RWPE2 (cell line): ENCODE measurements around the gene OR10G2.
"Not testable (repeated sequence)": the region's sequence is repeated elsewhere in the genome, so short reads cannot be mapped to it uniquely, and the experiment has no call there.

Experiments
- ATAC-seq: fragments of 200-7000 bp; cut with Tn5 transposase; 3 replicates; pipeline ENCODE4 v1.9.1; 2021; ENCODE audit warnings: low read depth
- DNase-seq: peaks from one replicate; pipeline ENCODE4 v3.0.0-alpha.2; 2020; ENCODE audit warnings: low spot score
- H3K27ac ChIP-seq: fragments of 450-650 bp; 2 replicates; pipeline ENCODE4 v1.5.1; 2017; ENCODE audit warnings: mild to moderate bottlenecking; ENCODE audit not compliant: poor library complexity, severe bottlenecking
- H3K27me3 ChIP-seq: fragments of 250-450 bp; sonication (Bioruptor Pico); 2 replicates; pipeline ENCODE4 v1.5.1; 2021; ENCODE audit warnings: mild to moderate bottlenecking, moderate library complexity; ENCODE audit not compliant: insufficient read depth, poor library complexity, severe bottlenecking
- H3K36me3 ChIP-seq: fragments of 250-450 bp; sonication (Bioruptor Pico); 2 replicates; pipeline ENCODE4 v1.5.1; 2020; ENCODE audit warnings: low read depth, mild to moderate bottlenecking, moderate library complexity
- H3K4me1 ChIP-seq: fragments of 250-450 bp; sonication (Bioruptor Pico); 2 replicates; pipeline ENCODE4 v1.5.1; 2021; ENCODE audit warnings: mild to moderate bottlenecking, moderate library complexity; ENCODE audit not compliant: insufficient read depth, poor library complexity, severe bottlenecking
- H3K4me3 ChIP-seq: fragments of 250-450 bp; sonication (Bioruptor Pico); 2 replicates; pipeline ENCODE4 v1.5.1; 2021; ENCODE audit warnings: mild to moderate bottlenecking, moderate library complexity; ENCODE audit not compliant: severe bottlenecking
- H3K9me3 ChIP-seq: fragments of 250-450 bp; sonication (Bioruptor Pico); 2 replicates; pipeline ENCODE4 v1.5.1; 2021; ENCODE audit warnings: mild to moderate bottlenecking, moderate library complexity; ENCODE audit not compliant: severe bottlenecking
- TF ChIP-seq, protein P1 (sequence below): fragments of 450-650 bp; IDR thresholded peaks from one replicate; pipeline ENCODE4 v1.5.1; 2017; ENCODE audit warnings: mild to moderate bottlenecking, moderate library complexity; ENCODE audit not compliant: poor library complexity, severe bottlenecking

The OR10G2 gene

DNA sequence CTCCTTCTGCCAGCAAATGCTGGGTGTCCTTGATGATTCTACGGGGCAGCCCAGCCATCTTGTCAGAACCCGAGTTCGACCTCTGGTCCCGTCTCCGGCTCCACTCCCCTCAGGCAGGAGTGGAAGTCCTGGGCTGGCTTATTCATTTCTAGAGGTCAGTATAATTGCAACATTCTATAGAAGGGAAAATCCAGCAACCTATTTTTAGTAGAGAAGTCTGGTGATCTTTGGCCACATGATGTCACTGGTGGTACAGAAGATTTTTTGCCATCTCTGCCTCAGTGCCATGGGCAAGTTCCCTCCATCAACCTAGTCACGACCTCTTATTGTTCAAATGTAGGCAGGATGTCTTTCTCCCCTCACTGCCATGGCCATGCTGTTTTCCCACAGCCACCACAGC, 22.4 kb downstream of the OR10G2 start:
- H3K27ac ChIP-seq = no peak overlapping the region

GRCh38 chr14:21602181-21602580, 32.6 kb downstream of the OR10G2 start:
- DNase-seq, H3K9me3 ChIP-seq, ATAC-seq, H3K4me1 ChIP-seq, H3K4me3 ChIP-seq, H3K27ac ChIP-seq, H3K36me3 ChIP-seq: not testable (repeated sequence)
- H3K27me3 ChIP-seq = peaks cover 34% of the 10 kb centered on the region

More for the DNA sequence above, 22.4 kb downstream of the OR10G2 start:
- no peaks in the 10 kb centered on the region for H3K36me3 ChIP-seq
- no peak overlapping the region for H3K4me3 ChIP-seq
- H3K4me1 ChIP-seq = no peaks in the 10 kb centered on the region
- DNase-seq = no peak
- no peak for ATAC-seq
- peaks cover 7% of the 10 kb centered on the region for H3K27me3 ChIP-seq
- H3K9me3 ChIP-seq = no peaks in the 10 kb centered on the region
- TF ChIP-seq, protein P1, sequence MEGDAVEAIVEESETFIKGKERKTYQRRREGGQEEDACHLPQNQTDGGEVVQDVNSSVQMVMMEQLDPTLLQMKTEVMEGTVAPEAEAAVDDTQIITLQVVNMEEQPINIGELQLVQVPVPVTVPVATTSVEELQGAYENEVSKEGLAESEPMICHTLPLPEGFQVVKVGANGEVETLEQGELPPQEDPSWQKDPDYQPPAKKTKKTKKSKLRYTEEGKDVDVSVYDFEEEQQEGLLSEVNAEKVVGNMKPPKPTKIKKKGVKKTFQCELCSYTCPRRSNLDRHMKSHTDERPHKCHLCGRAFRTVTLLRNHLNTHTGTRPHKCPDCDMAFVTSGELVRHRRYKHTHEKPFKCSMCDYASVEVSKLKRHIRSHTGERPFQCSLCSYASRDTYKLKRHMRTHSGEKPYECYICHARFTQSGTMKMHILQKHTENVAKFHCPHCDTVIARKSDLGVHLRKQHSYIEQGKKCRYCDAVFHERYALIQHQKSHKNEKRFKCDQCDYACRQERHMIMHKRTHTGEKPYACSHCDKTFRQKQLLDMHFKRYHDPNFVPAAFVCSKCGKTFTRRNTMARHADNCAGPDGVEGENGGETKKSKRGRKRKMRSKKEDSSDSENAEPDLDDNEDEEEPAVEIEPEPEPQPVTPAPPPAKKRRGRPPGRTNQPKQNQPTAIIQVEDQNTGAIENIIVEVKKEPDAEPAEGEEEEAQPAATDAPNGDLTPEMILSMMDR = no peak

DNA sequence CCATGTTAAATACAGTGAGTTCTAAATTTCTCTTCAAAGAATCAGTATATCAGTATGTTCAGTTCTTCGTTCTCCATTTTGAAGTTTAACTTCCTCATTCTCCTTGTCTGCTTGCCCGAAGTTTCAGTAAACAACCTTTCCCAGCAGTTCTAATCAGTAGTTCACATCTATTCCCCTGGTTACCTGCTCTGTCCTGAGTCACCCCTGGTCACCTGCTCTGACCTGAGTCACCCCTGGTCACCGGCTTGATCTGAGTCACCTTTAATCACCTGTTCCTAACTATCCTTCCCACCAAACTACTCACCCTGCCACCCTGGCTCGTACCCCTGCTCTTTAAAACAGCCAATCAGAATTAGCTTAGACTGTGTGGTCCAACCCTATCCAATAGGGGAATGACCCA, 45.4 kb downstream of the OR10G2 start:
- ATAC-seq (no peak), DNase-seq (no peak)
- no peaks in the 10 kb centered on the region for H3K4me1 ChIP-seq
- no peaks in the 10 kb centered on the region for H3K36me3 ChIP-seq
- TF ChIP-seq, protein P1 = no peak
- no peaks in the 10 kb centered on the region for H3K9me3 ChIP-seq
- H3K27me3 ChIP-seq = peaks cover 7% of the 10 kb centered on the region
- H3K4me3 ChIP-seq = no peak overlapping the region
- no peak overlapping the region for H3K27ac ChIP-seq
